CD4-positive, alpha-beta T cell treated with Interleukin-4 for 1 hour (primary cell): ENCODE results near the gene WNT8B.

Source experiments
- DNase-seq, 2 donors: peaks; one replicate each; pipeline ENCODE4 v3.0.0-alpha.2; 2020 to 2022

Gene WNT8B

DNA sequence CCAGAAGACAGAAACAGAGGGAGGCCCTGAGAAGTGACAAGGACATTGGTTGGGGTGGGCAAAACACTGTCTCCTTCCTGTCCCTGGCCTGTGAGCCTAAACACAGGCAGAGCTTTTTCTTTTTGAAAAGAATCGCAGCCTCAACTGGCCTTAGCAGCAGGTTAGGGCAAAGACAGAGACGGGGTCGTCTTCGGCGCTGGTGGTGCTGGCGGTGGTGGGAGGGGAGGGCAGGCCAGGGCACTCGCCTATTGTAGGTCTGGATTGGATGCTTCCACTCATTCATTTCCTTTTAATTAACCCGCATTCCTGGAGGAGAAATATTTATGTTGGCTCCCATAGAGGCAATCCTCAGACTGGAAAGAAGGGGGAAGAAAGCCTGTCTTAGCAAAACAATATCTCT is 22.6 kb downstream of the WNT8B start:
- DNase-seq, result no peak

DNA sequence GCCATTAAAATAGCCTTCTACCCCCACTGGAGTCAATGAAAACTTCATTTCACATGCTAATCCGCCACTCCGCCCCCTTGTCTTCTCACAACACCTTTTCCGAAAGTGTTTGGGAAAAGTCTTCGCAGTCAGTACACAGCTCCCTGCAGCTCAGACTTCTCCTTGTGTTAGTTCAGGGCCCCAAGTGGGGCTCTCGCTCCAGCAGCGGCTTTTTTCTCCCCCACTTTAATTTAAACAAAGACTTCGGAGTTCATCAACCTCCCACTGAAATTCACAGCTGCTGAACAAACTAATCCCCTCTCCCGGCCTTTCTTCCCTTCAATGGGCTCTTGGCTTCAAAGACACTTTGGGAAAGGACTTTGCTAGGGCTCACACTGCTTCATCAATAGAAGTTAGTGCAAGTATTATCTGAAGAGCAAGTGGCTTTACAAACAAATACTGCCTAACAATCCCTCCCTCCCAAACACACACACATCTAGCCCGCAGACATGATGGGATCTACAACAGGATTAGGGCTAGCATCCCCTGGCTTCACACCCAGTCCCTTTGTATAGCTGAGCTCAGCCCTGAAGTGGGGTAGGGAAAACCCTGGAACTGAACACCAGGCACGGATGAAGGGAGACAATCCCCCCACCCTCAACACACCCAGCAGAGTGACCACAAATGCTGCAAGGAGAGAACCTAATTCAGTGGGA is 23.1 kb downstream of the WNT8B start:
- DNase-seq, result no peak

DNA sequence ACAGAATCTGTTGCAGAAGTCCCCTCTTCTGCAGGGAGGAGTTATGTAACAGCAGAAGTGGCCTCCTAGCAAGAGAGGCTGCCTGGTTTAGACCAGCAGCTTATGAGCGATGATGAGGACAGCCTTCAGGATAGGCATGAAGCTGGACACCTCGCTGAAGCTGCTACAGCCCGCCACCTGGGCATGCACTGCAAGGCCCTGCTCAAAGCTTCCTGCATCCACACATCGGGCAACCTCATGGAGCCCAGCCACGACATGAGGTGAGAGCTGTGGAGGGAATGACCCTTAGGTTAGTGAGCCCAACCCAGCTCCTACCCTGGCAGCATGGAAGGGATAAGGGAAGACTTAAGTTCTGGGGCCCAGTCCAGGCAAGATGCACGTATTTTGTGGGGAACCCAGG is 24.7 kb downstream of the WNT8B start:
- no peak for DNase-seq

DNA sequence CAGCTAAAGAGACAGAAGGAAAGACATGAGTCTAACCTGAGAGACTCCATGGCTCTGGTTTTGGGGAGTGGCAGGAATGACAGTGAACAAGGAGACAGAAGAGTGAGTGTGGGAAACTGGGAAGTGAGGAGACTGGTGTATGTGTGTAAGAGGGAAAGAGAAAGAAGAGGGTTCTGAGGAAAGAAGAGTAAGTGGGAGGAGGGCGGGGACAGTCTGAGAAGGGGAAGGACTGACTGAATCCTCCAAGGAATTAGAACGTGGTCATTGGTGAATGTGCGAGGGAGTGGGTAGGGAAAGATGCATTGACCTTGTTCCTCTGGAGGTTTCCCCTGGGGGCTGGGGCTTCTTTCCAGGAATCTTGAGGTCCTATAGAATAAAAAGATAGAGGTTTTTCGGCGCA is 26.6 kb downstream of the WNT8B start:
- no peak for DNase-seq

DNA sequence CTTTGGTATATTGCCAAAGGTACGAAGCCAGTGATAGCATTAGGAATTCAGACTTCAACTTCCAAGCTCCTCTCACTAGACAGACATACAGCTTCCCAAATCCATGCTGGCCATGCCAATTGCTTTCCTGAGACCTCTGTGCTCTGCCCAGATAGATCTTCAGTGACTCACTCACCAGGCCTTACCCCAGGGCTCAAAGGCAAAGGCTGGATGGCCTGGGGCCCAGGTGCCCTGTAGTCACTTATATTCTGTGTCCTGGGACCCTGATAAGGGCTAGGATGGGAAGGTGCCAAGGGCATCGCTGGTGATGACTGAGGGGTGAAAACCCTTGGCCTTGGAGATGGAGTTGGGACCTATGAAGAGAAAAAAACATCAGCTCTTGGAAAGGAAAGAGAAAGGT is 27.7 kb downstream of the WNT8B start:
- DNase-seq, result no peak

DNA sequence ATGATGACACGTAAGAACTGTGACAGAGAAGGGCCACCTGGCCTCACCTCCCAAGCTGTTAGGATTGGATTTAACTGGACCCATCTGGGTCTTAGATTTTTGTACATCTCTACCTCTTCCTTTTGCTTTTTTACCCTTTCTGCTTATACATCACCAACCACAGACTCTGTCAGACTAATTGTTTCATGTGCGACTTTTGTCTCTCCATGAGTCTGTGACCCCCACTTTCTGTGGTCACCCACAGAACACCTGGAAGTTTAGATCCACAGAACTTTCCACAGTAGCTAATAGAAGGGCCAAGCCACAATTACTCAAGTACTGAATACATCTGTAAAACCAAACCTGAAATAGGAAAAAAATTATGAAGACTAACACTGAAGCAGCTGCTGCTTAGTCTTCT is 33.8 kb downstream of the WNT8B start:
- DNase-seq, result no peak

DNA sequence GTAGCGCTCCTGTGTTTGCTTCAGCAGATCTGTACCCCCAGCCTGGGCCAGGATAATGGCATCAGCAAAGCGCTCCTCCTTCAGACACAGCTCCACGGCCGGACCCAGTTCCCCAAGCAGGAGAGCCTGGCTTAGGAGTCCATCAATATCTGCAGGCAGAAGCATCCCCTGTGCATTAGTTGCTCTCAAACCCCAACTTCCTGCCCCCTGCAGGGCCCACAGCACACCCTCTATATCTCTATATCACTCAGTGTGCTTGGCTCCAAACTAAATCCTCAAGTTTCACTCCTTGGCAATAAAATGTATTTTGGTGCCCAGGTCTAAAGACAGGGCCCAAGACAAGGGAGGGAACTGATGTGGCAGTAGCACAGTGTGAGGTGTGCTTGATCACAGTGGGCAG is 35.2 kb downstream of the WNT8B start:
- DNase-seq, result no peak

DNA sequence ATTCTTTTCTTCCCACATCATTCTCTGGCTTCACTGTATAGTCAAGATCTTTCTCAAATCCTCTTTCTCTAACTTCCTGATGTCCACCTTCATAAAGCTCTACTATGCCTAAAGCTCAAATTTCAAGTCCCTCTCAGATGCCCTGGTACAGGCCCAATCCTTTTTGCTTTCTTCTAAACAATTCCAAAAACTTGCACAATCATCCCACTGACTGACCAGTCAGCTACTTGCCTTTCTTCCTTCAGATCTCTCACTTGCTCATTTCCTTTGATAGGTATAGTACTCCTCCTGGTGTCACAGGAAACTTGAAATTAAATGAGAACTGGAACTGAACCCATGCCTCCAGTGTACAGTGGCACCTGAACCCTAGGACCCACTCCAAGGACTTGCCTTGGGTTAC is 38.6 kb downstream of the WNT8B start:
- DNase-seq, result no peak

DNA sequence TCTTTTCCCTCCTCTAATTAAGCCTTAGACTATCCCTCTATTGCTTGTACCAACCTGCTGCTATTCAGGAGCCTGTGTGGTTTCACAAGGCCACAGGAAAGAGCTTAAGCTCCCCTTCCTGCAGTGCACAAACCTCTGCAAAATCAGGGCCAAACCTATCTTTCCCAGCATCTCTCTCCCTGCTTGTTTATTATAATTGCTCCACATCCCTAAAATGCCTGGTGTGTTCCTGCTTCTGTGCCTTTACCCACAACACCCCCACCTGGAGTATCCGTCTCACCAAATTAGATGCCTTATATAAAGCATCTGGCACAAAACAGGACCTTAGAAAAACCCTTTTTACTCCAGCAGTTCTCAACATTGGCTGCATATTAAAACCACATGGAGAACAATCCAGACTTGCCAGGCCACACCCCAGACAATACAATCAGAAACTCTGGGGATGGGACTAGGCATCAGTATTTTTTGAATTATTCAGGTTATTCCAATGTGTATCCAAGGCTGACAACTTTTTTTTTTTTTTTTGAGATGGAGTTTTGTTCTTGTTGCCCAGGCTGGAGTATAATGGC is 40.2 kb downstream of the WNT8B start:
- DNase-seq, result no peak

DNA sequence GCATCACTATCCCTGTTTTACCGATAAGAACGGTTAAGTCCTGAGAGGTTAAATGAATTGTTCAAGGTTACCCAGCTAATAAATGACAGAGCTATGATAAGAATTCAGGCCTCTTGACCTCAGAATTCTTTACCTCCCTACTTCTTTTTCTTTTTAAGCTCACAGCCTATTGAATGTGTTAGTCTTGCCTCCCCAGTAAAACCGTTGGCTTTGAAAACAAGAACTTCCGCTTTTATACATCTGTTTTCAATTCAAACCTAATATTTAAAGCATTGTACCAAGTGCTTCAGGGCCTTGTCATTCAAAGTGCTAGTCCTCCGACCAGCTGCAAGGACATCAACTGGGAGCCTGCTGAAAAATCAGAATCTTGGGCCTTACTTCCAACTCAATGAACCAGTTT is 41.3 kb downstream of the WNT8B start:
- DNase-seq, result no peak

DNA sequence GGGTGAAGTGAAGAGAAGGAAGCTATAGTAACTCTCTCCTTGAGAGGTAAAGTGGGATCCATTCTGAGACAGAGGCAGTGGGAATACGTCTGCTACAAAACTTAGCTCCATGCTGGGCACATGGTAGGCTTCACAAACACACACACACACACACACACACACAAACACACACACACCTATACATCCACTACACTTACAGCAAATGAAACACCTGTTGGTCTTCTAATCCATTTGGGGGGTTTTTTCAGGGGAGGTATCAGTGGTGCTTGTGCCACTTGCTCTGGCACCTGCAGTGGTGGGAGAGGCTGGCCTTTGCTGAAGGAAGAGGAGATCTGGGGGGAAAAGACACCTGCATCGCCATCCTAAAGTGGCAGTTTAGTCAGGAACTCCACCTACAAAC is 42.4 kb downstream of the WNT8B start:
- DNase-seq, result no peak

DNA sequence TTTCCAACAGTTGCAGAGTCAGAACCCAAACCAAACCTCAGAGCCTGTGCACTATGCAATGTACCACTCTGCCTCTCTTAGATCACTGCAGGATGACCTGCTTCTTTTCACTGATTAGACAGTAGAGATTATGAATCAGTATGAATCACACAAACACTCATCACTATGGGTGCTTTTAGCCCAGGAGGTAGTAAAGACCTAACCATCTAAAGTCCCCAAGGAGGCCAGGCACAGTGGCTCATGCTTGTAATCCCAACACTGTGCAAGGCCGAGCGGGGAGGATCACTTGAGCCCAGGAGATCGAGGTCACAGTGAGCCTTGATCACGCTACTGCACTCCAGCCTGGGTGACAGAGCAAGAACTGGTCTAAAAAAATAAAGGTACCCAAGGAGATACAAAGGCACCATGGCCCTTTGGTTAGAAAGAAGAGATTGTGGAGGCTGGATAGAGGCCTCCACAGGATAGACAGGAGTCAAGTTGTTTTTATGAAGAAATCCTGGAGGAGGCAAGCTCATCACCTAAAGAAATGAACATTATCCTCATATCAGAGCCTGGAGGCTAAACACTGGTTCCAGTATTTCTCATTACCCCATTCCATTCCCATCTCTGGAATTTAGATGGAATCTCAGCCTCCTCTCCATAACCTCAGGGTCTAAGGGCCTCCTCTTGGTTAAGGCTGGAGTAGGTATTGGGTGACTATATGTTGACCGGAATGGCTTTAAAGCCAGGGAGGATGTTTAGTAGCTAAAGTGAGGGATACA is 44.0 kb downstream of the WNT8B start:
- no peak for DNase-seq

DNA sequence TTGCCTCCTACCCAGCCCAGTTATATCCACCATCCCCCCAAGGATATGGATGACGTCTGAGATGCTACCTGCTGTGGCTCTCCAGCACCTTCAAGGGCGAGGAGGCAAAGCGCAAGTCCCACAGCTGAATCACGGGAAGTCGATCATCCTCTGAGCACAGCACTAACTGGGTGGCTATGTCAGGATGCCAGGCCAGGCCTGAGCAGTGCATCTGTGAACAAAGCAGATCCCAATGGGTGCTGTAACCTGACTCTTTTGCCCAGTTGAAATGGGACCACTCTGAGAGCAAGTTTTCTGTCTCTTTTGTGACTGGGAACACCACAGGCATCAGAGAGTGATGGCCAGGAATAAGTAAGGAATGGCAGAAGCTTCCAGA is 44.5 kb downstream of the WNT8B start:
- DNase-seq, result no peak

DNA sequence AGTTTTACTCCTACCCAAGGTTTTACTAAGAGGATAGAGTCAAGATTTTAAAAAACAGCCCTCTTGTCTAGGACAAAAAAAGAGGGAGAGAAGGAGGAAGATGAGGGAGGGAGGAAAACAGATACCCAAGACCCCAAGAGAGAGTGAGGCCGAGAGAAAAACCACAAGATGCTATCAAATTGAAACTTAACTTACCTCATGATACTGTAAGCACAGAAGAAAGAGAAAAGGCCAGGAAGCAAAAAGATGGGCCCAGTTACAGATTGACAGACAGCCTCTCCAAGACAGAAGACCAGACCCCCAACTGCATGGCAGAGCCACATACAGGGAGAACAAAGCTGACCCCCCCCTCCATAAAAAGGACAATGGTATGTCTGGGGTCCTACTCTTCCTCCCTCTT is 45.5 kb downstream of the WNT8B start:
- no peak for DNase-seq

DNA sequence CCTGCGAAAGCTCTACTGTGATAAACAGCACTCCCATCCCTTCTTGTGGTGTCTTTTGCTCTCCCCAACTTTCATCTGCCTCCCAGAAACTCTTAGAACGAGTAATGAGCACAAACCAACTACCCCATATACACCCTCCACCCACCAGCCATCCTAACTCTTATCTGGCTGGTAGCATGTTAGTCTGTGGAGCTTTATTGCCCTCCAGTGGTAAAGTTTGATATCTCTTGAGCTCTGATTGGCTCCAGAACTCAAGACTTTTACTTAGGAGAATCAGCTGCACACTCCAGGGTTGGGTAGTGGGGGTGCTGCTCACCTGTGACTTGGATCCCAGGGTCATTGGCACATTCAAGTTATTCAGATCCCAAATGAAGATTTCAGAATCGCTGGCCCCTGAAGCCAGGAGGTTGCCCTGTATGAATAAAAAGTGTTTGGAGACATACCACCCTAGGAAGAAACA is 45.9 kb downstream of the WNT8B start:
- DNase-seq, result peak; percentile 46 to 81

DNA sequence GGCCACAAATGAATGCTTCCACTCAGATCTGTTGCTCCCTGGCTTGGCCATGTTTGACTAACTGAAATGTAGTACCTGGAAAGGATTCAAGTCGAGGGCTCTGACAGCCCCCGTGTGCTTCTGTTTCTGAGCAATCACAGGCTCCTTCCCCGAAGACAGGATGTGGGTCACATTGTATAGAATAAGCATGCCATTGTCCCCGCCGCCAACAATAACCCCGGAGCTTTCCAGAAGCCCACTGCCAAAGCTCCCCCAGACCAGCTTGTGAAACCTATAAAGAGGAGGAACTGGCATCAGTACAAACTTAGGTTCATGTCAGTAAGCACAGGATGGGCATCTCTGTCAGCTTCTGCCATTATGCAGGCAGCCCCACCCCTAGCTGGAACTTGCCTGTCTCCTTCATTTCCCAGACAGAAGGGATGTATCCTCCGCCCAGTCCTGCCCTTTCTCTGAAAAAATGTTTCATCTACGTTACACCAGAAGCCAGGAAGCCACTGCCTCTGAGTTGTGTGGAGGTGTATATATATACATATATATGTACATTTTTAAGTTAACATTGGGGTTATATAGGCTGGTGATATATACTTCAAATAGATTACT is 46.5 kb downstream of the WNT8B start:
- DNase-seq, result peak; percentile 46

DNA sequence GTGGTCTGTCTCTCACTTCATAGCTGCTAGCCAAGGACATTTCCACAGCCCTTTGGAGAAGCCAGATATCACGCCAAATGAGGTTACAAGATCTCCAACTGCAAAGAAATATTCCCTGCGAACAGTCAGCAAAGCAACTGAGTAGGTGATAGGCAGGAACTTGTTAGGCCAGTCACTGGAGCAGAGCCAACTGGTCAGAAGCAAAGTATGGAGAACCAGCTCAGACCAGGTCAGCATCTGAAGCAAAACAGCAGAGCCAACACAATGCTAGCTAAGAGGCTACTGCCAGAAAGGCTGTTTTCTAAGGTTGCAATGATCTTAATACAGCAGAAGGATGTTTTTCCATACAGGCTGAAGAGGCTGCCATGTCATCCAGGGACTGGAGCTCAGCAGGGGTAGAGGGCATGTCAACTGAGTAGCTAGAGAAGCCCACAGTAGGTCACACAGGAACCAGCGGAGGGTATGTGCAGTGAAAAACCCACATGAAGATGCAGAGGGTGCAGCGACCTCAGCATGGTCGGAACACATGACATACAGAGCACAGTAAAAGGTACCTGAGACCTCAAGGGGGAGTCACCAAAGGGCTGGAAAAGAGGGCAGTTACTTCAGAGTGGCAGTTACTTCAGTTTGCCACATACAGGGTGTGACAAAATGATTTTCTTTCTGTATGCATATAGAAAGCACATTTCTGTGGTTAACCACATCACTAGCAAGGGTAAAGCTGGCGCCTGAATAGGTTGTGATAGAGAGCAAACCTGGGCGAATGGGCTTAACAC is 47.9 kb downstream of the WNT8B start:
- peak; percentile 67 to 82 for DNase-seq

DNA sequence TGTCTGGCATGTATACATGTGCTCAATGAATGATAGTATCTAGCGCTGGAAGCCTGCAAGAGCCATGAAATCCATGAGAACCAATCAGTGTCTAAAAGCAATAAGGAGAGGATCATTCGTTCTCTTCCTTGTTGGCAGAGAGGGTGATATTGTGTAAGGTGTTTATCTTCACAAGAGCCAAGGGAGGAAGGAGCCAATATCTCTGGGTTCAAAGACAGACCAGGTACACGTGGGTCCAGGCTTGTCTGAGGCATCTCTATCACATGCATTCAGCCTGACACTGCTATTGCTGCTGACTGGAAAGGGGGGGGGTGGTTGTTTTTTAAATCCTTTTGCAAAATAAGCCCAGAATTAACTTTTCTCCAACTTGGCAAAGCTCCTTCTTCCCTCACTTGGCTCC is 52.8 kb downstream of the WNT8B start:
- no peak for DNase-seq

DNA sequence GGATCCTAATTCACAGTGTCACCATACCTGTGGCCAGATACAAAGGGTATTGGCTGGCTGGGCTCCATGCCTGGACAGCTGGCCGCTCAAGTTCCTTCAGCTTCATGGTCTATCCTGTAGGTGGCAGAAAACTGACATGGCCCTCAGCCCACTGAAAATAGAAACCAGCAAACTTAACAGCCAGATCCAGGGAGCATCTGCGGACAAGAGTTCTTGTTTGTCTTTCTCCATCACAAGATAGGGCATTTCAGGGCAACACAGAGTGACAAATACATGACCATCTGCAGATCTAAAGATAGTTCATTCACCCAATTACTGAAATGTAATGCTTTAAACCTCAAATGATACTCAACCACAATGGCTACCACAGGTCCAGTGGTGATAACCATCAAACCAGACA is 54.0 kb downstream of the WNT8B start:
- no peak for DNase-seq

DNA sequence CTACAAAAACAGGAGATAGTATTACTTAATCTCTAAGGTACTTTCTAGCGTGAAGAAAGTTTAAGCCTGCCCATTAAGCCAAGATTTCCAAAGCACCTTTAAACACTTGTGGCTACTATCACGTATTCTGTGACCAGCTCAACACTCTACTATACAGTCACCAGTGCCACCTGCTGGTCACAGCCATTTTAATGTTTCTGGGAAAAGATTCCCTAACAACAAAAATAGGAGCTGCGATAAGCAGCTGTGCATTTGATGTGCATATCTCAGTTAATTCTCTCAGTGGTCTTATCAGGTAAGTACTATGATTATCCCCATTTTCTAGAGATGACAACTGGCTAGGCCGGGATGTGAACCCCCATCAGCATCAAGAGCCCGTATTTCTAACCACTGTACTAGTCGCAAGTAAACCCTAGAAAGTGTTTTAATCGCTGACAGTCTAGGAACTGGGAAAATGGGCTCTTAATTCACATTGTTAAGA is 56.0 kb downstream of the WNT8B start:
- DNase-seq, result peak; percentile 40 to 69

DNA sequence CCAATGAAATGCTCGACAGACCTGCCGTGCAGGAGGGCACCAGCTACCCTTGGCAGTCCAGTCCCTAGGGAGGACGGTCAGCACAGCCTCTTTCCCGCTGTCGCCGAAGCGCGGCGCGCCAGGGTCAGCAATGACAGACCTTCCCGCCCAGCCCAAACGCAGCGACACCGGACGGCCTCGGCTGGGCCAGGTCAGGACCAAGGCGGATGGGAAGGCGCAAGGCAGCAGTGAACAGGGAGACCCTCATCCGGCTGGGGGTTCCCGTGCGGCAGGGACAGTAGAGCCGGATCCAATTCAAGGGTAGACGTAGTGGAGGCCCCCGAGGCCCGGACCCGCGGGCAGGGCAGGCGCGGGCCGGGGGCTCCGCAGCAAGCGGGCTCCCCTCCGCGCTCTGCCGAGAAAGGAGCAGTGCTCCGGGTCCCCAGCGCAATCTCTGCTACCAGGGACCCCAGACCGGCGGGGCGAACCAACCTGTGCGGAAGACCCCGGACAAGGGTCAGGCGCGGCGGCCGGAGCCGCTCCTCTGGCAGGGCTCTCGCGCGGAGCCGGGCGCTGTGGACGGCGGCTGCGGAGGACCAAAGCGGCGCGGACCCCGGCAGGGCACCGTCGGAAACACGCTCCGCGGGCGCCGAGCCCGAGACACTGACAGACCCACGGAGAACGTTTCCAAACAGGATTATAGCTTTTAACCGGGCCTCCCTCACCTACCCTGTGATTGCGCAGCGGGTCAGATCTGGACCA is 56.7 kb downstream of the WNT8B start, which contains the start of gene SEC31B:
Gene SEC31B, minus strand, starts transcription at position 551 of the 741 bp plus-strand sequence. CDS start 2,909 bp downstream, outside the sequence.
- DNase-seq, result no peak

DNA sequence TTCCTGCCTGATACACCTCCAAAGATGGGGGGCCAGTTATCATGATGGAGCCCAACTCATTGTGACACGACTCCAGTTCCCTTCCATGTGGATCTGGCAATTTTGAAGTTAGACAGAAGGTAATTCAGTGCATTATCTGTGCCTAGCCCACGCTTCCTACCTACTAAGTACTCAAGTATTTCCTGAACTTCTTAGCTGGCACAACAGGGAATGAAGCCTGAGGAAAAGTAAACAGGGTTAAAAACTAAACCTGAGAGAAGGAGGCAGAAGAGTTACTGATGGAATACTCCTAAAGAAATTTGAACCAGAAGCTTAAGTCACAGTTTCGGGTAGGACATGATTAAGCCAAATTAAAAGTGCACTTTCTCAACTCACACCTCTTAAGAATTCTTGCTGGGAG is 58.0 kb downstream of the WNT8B start:
- DNase-seq, result no peak
